LNCaP clone FGC (cell line): ENCODE data around the gene ANKRD10.

Experiments
- DNase-seq: peaks from one replicate; pipeline ENCODE4 v3.0.0-alpha.2; 2011; ENCODE audit warnings: low read depth
- H3K4me3 ChIP-seq: 2 replicates; pipeline ENCODE4 v1.5.1; 2011; ENCODE audit warnings: mild to moderate bottlenecking, low read depth, low read length, control low read depth
- TF ChIP-seq, protein P1 (sequence below): IDR thresholded peaks from 2 replicates; pipeline ENCODE4 v1.5.1; 2012; ENCODE audit warnings: mild to moderate bottlenecking; ENCODE audit not compliant: control insufficient read depth, insufficient read depth; ENCODE audit errors: extremely low read depth

The ANKRD10 gene

DNA sequence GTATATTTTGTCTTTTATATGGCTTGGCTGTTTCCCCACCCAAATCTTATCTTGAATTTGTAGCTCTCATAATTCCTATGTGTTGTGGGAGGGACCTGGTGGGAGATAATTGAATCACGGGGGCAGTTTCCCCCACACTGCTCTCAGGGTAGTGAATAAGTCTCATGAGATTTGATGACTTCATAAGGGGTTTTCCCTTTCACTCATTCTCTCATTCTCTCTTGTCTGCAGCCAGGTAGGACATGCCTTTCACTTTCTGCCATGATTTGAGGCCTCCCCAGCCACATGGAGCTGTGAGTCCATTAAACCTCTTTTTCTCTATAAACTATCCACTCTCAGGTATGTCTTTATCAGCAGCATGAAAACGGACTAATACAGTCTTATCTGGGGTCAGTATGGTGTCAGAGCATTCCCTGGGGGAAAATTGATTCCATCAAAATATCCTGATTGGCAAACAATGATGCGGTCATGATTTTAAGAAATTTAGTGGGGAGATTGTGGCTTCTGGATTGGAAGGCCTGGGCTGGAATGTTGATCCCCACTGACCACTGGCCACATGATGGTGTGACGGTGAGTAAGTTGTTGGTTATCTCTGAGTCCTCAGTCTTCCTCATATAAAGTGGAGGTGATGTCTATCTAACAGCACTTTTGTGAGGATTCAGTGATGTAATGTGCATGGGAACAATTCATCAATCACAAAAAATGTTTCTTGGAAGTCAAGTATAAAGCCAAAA is 27.5 kb upstream of the ANKRD10 start:
- TF ChIP-seq, protein P1, sequence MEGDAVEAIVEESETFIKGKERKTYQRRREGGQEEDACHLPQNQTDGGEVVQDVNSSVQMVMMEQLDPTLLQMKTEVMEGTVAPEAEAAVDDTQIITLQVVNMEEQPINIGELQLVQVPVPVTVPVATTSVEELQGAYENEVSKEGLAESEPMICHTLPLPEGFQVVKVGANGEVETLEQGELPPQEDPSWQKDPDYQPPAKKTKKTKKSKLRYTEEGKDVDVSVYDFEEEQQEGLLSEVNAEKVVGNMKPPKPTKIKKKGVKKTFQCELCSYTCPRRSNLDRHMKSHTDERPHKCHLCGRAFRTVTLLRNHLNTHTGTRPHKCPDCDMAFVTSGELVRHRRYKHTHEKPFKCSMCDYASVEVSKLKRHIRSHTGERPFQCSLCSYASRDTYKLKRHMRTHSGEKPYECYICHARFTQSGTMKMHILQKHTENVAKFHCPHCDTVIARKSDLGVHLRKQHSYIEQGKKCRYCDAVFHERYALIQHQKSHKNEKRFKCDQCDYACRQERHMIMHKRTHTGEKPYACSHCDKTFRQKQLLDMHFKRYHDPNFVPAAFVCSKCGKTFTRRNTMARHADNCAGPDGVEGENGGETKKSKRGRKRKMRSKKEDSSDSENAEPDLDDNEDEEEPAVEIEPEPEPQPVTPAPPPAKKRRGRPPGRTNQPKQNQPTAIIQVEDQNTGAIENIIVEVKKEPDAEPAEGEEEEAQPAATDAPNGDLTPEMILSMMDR = no peak
- H3K4me3 ChIP-seq = no peak overlapping the region
- DNase-seq = no peak

DNA sequence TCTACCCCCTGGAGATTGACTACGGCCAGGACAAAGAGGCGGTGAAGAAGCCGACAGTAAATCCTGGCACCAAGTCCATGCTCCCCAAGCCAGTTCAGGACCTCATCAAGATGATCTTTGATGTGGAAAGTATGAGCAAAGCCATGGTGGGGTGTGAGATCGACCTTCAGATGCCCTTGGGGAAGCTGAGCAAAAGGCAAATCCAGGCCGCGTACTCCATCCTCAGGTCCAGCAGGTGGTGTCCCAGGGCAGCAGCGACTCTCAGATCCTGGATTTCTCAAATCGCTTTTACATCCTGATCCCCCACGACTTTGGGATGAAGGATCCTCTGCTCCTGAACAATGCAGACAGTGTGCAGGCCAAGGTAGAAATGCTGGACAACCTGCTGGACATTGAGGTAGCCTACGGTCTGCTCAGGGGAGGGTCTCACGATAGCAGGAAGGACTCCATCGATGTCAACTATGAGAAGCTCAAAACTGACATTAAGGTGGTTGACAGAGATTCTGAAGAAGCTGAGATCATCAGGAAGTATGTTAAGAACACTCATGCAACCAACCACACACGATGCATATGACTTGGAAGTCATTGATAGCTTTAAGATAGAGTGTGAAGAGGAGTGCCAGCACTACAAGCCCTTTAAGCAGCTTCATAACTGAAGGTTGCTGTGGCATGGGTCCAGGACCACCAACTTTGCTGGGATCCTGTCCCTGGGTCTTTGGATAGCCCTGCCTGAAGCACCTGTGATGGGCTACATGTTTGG is 24.0 kb upstream of the ANKRD10 start:
- H3K4me3 ChIP-seq = no peak overlapping the region
- no peak for DNase-seq
- TF ChIP-seq, protein P1 = no peak

DNA sequence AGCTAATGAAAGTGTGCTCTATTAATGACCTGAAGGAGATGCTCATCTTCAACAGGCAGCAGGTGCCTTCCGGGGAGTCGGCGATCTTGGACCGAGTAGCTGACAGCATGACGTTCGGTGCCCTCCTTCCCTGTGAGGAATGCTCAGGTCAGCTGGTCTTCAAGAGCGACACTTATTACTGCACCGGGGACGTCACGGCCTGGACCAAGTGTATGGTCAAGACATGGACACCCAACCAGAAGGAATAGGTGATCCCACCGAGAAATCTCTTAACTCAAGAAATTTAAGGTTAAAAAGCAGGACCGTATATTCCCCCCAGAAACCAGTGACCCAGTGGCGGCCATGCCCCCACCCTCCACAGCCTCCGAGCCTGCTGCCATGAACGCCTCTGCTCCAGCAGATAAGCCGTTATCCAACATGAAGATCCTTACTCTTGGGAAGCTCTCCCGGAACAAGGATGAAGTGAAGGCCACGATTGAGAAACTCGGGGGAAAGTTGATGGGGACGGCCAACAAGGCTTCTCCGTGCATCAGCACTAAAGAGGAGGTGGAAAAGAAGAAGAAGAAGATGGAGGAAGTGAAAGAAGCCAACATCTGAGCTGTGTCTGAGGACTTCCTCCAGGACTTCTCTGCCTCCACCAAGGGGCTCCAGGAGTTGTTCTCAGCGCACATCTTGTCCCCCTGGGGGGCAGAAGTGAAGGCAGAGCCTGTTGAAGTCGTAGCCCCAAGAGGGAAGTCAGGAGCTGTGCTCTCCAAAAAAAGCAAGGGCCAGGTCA is 22.8 kb upstream of the ANKRD10 start:
- TF ChIP-seq, protein P1 = no peak
- no peak for DNase-seq
- no peak overlapping the region for H3K4me3 ChIP-seq

DNA sequence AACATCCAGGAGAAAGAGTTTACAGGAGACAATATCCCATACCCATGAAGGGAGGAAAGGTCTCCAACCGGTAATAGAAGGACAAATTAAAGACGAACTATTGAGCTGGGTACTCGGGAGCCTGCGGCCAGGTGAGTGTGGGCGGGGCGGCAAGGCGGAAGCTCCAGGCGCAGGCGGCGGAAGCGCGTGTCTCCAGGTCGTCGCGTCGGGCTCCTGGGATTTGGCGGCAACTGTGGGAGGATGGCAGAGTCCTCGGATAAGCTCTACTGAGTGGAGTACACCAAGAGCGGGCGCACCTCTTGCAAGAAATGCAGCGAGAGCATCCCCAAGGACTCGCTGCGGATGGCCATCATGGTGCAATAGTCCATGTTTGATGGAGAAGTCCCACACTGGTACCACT is 21.6 kb upstream of the ANKRD10 start:
- TF ChIP-seq, protein P1 = no peak
- no peak overlapping the region for H3K4me3 ChIP-seq
- no peak for DNase-seq

DNA sequence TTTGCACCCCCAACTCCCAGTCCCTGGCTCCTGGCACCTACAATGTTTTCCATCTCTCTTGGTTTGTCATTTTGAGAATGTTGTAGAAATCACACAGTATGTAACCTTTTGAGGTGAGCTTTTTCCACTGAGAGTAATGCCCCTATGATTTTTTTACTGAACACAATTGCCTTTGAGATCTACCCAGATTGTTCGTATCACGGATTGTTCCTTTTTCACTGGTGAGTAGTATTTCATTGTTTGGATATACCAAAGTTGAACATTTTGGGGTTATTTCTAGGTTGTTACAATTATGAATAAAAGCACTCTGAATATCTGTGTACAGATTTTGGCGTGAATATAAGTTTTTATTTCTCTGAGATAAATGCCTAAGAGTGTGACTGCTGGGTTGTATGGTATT is 17.7 kb upstream of the ANKRD10 start:
- no peak overlapping the region for H3K4me3 ChIP-seq
- TF ChIP-seq, protein P1 = no peak
- DNase-seq = no peak

DNA sequence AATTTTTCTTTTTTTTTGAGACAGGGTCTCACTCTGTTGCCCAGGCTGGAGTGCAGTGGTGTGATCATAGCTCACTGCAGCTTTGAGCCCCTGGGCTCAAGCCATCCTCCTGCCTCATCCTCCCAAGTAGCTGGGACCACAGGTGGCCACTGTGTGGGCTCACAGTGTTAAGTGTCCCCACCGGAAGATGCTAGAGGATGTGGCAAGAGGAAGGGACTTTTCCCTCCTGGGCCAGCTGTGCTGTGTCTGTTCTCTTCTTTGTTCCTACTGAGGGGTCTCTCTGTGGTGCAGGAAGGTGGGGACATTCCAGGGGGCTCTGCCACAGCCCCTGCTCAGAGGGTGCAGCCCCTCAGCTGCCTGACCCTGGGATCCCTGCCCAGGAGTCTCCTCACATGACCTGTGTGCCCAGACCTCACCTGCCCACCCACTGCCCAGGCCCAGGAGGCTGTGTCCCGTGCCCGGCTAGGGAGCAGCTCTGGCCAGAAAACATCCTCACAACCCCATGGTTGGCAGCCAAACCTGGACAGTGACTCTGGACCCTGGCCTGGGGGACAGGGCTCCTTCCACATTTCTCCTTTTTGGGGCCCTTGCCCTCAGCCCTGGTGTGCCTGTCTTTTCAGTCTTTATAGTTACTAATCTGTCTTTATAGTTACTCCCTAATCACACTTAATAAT is 14.4 kb upstream of the ANKRD10 start:
- H3K4me3 ChIP-seq = no peak overlapping the region
- DNase-seq = no peak
- TF ChIP-seq, protein P1 = no peak
